Neural cell (in vitro differentiated cells): Measurements from ENCODE around the gene ATXN1L.

Source experiments
- EP300 ChIP-seq: fragments of 450-650 bp; conservative IDR thresholded peaks from 2 replicates; pipeline ENCODE4 v1.6.1; 2014; ENCODE audit warnings: antibody characterized with exemption, mild to moderate bottlenecking, moderate library complexity; ENCODE audit not compliant: poor library complexity, severe bottlenecking
- EZH2 ChIP-seq: fragments of 200-600, 300-800 bp; shearing (Covaris generic), sonication (generic); IDR thresholded peaks from 2 replicates; pipeline ENCODE4 v1.6.1; 2014; ENCODE audit warnings: antibody characterized with exemption, low read length, borderline replicate concordance, mild to moderate bottlenecking; ENCODE audit not compliant: insufficient read depth, poor library complexity, severe bottlenecking
- MXI1 ChIP-seq: fragments of 450-650 bp; conservative IDR thresholded peaks from 2 replicates; pipeline ENCODE4 v1.6.1; 2014; ENCODE audit warnings: antibody characterized with exemption, mild to moderate bottlenecking; ENCODE audit not compliant: poor library complexity, severe bottlenecking
- POLR2AphosphoS5 ChIP-seq: IDR thresholded peaks from 2 replicates; pipeline ENCODE4 v1.6.1; 2012
- RAD21 ChIP-seq: fragments of 450-650 bp; conservative IDR thresholded peaks from 2 replicates; pipeline ENCODE4 v1.6.1; 2014; ENCODE audit warnings: antibody characterized with exemption, mild to moderate bottlenecking, moderate library complexity
- TAF1 ChIP-seq: IDR thresholded peaks from 2 replicates; pipeline ENCODE4 v1.6.1; 2012; ENCODE audit warnings: low read depth
- TF ChIP-seq, protein P1 (sequence below): fragments of 450-650 bp; IDR thresholded peaks from 2 replicates; pipeline ENCODE4 v1.5.1; 2014; ENCODE audit warnings: antibody characterized with exemption, mild to moderate bottlenecking, moderate library complexity; ENCODE audit not compliant: poor library complexity, severe bottlenecking
- TF ChIP-seq, protein P2 (sequence below): IDR thresholded peaks from 2 replicates; pipeline ENCODE4 v1.6.1; 2012; ENCODE audit warnings: borderline replicate concordance

GRCh38 chr16:71878911-71879310 lies 33.1 kb downstream of the ATXN1L start:
- TF ChIP-seq, protein P1, sequence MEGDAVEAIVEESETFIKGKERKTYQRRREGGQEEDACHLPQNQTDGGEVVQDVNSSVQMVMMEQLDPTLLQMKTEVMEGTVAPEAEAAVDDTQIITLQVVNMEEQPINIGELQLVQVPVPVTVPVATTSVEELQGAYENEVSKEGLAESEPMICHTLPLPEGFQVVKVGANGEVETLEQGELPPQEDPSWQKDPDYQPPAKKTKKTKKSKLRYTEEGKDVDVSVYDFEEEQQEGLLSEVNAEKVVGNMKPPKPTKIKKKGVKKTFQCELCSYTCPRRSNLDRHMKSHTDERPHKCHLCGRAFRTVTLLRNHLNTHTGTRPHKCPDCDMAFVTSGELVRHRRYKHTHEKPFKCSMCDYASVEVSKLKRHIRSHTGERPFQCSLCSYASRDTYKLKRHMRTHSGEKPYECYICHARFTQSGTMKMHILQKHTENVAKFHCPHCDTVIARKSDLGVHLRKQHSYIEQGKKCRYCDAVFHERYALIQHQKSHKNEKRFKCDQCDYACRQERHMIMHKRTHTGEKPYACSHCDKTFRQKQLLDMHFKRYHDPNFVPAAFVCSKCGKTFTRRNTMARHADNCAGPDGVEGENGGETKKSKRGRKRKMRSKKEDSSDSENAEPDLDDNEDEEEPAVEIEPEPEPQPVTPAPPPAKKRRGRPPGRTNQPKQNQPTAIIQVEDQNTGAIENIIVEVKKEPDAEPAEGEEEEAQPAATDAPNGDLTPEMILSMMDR = no peak
- TF ChIP-seq POLR2AphosphoS5 (no peak), RAD21 (no peak), TAF1 (no peak), MXI1 (no peak), EZH2 (no peak), EP300 (no peak)
- TF ChIP-seq, protein P2, sequence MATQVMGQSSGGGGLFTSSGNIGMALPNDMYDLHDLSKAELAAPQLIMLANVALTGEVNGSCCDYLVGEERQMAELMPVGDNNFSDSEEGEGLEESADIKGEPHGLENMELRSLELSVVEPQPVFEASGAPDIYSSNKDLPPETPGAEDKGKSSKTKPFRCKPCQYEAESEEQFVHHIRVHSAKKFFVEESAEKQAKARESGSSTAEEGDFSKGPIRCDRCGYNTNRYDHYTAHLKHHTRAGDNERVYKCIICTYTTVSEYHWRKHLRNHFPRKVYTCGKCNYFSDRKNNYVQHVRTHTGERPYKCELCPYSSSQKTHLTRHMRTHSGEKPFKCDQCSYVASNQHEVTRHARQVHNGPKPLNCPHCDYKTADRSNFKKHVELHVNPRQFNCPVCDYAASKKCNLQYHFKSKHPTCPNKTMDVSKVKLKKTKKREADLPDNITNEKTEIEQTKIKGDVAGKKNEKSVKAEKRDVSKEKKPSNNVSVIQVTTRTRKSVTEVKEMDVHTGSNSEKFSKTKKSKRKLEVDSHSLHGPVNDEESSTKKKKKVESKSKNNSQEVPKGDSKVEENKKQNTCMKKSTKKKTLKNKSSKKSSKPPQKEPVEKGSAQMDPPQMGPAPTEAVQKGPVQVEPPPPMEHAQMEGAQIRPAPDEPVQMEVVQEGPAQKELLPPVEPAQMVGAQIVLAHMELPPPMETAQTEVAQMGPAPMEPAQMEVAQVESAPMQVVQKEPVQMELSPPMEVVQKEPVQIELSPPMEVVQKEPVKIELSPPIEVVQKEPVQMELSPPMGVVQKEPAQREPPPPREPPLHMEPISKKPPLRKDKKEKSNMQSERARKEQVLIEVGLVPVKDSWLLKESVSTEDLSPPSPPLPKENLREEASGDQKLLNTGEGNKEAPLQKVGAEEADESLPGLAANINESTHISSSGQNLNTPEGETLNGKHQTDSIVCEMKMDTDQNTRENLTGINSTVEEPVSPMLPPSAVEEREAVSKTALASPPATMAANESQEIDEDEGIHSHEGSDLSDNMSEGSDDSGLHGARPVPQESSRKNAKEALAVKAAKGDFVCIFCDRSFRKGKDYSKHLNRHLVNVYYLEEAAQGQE = no peak
